Lower leg skin (tissue), 4 donors: Measurements from ENCODE around the gene CPZ. TPM values are rescaled to one million over a fixed set of nuclear protein-coding genes. Genes with fewer than 3 reads are reported as not detected.

Source experiments
- DNase-seq, 2 donors: peaks; one replicate each; pipeline ENCODE4 v3.0.0-alpha.2; 2019; ENCODE audit warnings: low spot score in 2 of 2
- H3K4me3 ChIP-seq: fragments of 200-600 bp; sonication (generic); 2 replicates; pipeline ENCODE4 v1.5.1; 2017; ENCODE audit warnings: mild to moderate bottlenecking, low read depth; ENCODE audit not compliant: poor library complexity, severe bottlenecking
- CTCF ChIP-seq, 3 donors: fragments of 450-650 bp; IDR thresholded peaks; one replicate each; pipeline ENCODE4 v1.5.1; 2016; ENCODE audit warnings: antibody characterized with exemption in 3 of 3, mild to moderate bottlenecking in 3 of 3, moderate library complexity in 2 of 3
- POLR2A ChIP-seq, 2 donors: fragments of 450-650 bp; IDR thresholded peaks; one replicate each; pipeline ENCODE4 v1.6.1; 2016 to 2017; ENCODE audit warnings: antibody characterized with exemption in 2 of 2, mild to moderate bottlenecking in 1 of 2, moderate library complexity in 1 of 2
- WGBS, 2 donors: methylation state at CpG; one replicate each; pipeline ENCODE4 v1.1.5; 2018; 5-methylcytosine and 5-hydroxymethylcytosine counted together
- intact Hi-C: fragments of 100-400 bp; cut with DNase I; formaldehyde crosslinking; loops from one replicate; pipeline ENCODE4 v1.15.0; 2023; ENCODE audit warnings: low total_unique reads
- total RNA-seq, 4 donors: library from RNA; depleted of rRNA; stranded (reverse); fragments of >200 nt; gene quantifications; one replicate each; pipeline ENCODE4 v1.1.0, GENCODE V29; 2016

Gene CPZ
- total RNA-seq: 10 to 100 TPM in 1 of 4 donors, under 1 TPM in 1, not detected in 2; 0.91 to 10.2 TPM

GRCh38 chr4:8592366-8593263 is at the start of gene CPZ:
Gene CPZ (plus strand): TSS chr4:8592765. CDS start chr4:8592834, 69 bp downstream.
- WGBS, 2 donors: 6 to 7% methylated on average over 32 to 57 of the region's 58 CpGs
- no peak within 1 kb of the TSS for H3K4me3 ChIP-seq
- intact Hi-C loops: no loop called here
- TF ChIP-seq CTCF (IDR thresholded peaks at IDR 0.05) (no peak), POLR2A (IDR thresholded peaks at IDR 0.05) (no peak)
- no peak for DNase-seq

GRCh38 chr4:8542776-8543525 is 49.6 kb upstream of the CPZ start:
- TF ChIP-seq POLR2A (IDR thresholded peaks at IDR 0.05) (no peak), CTCF (IDR thresholded peaks at IDR 0.05) (no peak)
- no peak for DNase-seq
- intact Hi-C loops: no loop called here
- 85% methylated on average over 16 of the region's 16 CpGs for WGBS, 2 donors
- no peak overlapping the region for H3K4me3 ChIP-seq

- intact Hi-C loops: no loop called here
- 88 to 91% methylated on average over 10 of the region's 10 CpGs for WGBS, 2 donors
- no peak overlapping the region for H3K4me3 ChIP-seq
- no peak for DNase-seq
- TF ChIP-seq POLR2A (IDR thresholded peaks at IDR 0.05) (no peak), CTCF (IDR thresholded peaks at IDR 0.05) (no peak)
Measured at GRCh38 chr4:8543623-8544022, 48.9 kb upstream of the CPZ start.

GRCh38 chr4:8544282-8544681 is 48.3 kb upstream of the CPZ start:
- whole genome bisulfite sequencing, 2 donors: 91 to 100% methylated on average over 3 of the region's 3 CpGs
- no peak overlapping the region for H3K4me3 ChIP-seq
- intact Hi-C loops: no loop called here
- no peak for TF ChIP-seq CTCF (IDR thresholded peaks at IDR 0.05)
- TF ChIP-seq POLR2A (IDR thresholded peaks at IDR 0.05): no peak
- DNase-seq: peak in 1 of 2 donors; percentile 43

GRCh38 chr4:8544741-8545438 is 47.7 kb upstream of the CPZ start:
- intact Hi-C loops: no loop called here
- no peak overlapping the region for H3K4me3 ChIP-seq
- WGBS, 2 donors: 73 to 85% methylated on average over 28 to 31 of the region's 32 CpGs
- peak in 1 of 2 donors; percentile 82 for DNase-seq
- TF ChIP-seq POLR2A (IDR thresholded peaks at IDR 0.05): no peak
- TF ChIP-seq CTCF (IDR thresholded peaks at IDR 0.05): no peak
